Upper lobe of right lung (tissue), 1 donor: ENCODE data around the gene RASGRP2. TPM values are rescaled to one million over a fixed set of nuclear protein-coding genes. Genes with fewer than 3 reads are reported as not detected.

Experiments used
- ATAC-seq: fragments of 200-7000 bp; cut with Tn5 transposase; one replicate; pipeline ENCODE4 v1.9.1; 2020; ENCODE audit warnings: mild to moderate bottlenecking, moderate library complexity
- DNase-seq: peaks from one replicate; pipeline ENCODE4 v3.0.0-alpha.2; 2020
- H3K27ac ChIP-seq: fragments of 200-600 bp; one replicate; pipeline ENCODE4 v1.8.0; 2022
- H3K27me3 ChIP-seq: fragments of 200-600 bp; one replicate; pipeline ENCODE4 v1.8.0; 2022; ENCODE audit warnings: mild to moderate bottlenecking
- H3K36me3 ChIP-seq: fragments of 200-600 bp; one replicate; pipeline ENCODE4 v1.8.0; 2022
- H3K4me1 ChIP-seq: fragments of 200-600 bp; one replicate; pipeline ENCODE4 v1.8.0; 2022
- H3K4me3 ChIP-seq: fragments of 200-600 bp; one replicate; pipeline ENCODE4 v1.8.0; 2022; ENCODE audit warnings: mild to moderate bottlenecking
- H3K9me3 ChIP-seq: fragments of 200-600 bp; one replicate; pipeline ENCODE4 v1.8.0; 2022
- intact Hi-C: fragments of 100-400 bp; cut with DNase I; formaldehyde crosslinking; loops from one replicate; pipeline ENCODE4 v1.11.0; 2022
- total RNA-seq: library from RNA; stranded (reverse); fragmentation: NEBNext Ultra II Directional; extraction: Animal tissue kit (Norgen Biotek cat#: 25700); gene quantifications from one replicate; pipeline ENCODE4 v1.2.1, GENCODE V29; 2021
- TF ChIP-seq, protein P1 (sequence below): fragments of 200-600 bp; IDR thresholded peaks from one replicate; pipeline ENCODE4 v1.8.0; 2022; ENCODE audit warnings: antibody characterized with exemption
- donor health status: DM: no; HTN: yes; CAD: no; lungs with severe emphysema.

RASGRP2 gene
- total RNA-seq, 1 donor from 2014 or later, result 27.6 TPM

- Histone ChIP-seq H3K4me1 (peaks cover 7% of the 10 kb centered on the region), H3K4me3 (no peak overlapping the region), H3K27ac (no peak overlapping the region), H3K36me3 (peaks cover 18% of the 10 kb centered on the region), H3K9me3 (no peaks in the 10 kb centered on the region), H3K27me3 (no peaks in the 10 kb centered on the region)
- ATAC-seq (no peak), DNase-seq (no peak)
- intact Hi-C loops, result no loop called here
- TF ChIP-seq, protein P1, sequence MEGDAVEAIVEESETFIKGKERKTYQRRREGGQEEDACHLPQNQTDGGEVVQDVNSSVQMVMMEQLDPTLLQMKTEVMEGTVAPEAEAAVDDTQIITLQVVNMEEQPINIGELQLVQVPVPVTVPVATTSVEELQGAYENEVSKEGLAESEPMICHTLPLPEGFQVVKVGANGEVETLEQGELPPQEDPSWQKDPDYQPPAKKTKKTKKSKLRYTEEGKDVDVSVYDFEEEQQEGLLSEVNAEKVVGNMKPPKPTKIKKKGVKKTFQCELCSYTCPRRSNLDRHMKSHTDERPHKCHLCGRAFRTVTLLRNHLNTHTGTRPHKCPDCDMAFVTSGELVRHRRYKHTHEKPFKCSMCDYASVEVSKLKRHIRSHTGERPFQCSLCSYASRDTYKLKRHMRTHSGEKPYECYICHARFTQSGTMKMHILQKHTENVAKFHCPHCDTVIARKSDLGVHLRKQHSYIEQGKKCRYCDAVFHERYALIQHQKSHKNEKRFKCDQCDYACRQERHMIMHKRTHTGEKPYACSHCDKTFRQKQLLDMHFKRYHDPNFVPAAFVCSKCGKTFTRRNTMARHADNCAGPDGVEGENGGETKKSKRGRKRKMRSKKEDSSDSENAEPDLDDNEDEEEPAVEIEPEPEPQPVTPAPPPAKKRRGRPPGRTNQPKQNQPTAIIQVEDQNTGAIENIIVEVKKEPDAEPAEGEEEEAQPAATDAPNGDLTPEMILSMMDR, result no peak
Measured at GRCh38 chr11:64784813-64785581, 41.1 kb upstream of the RASGRP2 start.

GRCh38 chr11:64778473-64779298, 34.7 kb upstream of the RASGRP2 start, which contains the start of gene SF1:
Gene SF1 (minus strand): TSS chr11:64778542. CDS start chr11:64778392, 150 bp downstream.
- peak within 1 kb of the TSS; percentile 98 for H3K27ac ChIP-seq
- DNase-seq, result peak; percentile 98
- H3K27me3 ChIP-seq, result no peaks in the 10 kb centered on the region
- peaks cover 35% of the 10 kb centered on the region for H3K4me1 ChIP-seq
- H3K9me3 ChIP-seq, result no peaks in the 10 kb centered on the region
- TF ChIP-seq, protein P1, result peak; percentile 23
- intact Hi-C loops, result no loop called here
- peak within 1 kb of the TSS; percentile 82 for H3K4me3 ChIP-seq
- ATAC-seq, result peak; percentile 94
- H3K36me3 ChIP-seq, result peaks cover 33% of the 10 kb centered on the region

GRCh38 chr11:64778223-64778472, 34.2 kb upstream of the RASGRP2 start:
- peaks cover 35% of the 10 kb centered on the region for H3K4me1 ChIP-seq
- ATAC-seq, result no peak
- peak overlapping the region; percentile 98 for H3K27ac ChIP-seq
- H3K9me3 ChIP-seq, result no peaks in the 10 kb centered on the region
- no peak for DNase-seq
- peaks cover 38% of the 10 kb centered on the region for H3K36me3 ChIP-seq
- intact Hi-C loops, result no loop called here
- no peaks in the 10 kb centered on the region for H3K27me3 ChIP-seq
- TF ChIP-seq, protein P1, result no peak
- H3K4me3 ChIP-seq, result peak overlapping the region; percentile 82

GRCh38 chr11:64777449-64778222, 33.7 kb upstream of the RASGRP2 start:
- H3K27me3 ChIP-seq, result no peaks in the 10 kb centered on the region
- TF ChIP-seq, protein P1, result no peak
- H3K36me3 ChIP-seq, result peaks cover 43% of the 10 kb centered on the region
- DNase-seq (peak; percentile 92), ATAC-seq (peak; percentile 56)
- H3K4me3 ChIP-seq, result peak overlapping the region; percentile 82
- intact Hi-C loops, result no loop called here
- peak overlapping the region; percentile 98 for H3K27ac ChIP-seq
- no peaks in the 10 kb centered on the region for H3K9me3 ChIP-seq
- peaks cover 38% of the 10 kb centered on the region for H3K4me1 ChIP-seq

DNA sequence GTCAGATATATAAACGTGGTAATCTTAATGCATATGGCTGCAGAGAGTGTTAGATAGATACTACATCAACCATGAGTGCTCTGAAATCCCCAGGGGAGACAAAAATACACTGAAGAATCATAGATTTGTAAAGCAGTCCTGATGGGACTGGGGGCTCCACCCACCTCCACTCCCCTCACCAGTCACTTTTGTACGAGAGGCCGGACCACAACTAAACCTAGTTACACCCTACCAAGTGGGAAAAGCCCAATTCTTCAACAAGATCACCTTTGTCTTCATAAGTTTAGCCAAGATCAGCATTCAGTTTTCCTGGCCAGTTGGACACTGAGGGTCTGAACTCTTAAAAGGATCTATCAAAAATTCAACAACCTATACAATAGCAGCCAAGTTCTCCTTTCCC, 32.9 kb upstream of the RASGRP2 start:
- Histone ChIP-seq H3K27me3 (no peaks in the 10 kb centered on the region), H3K4me3 (peak overlapping the region; percentile 76), H3K9me3 (no peaks in the 10 kb centered on the region), H3K27ac (peak overlapping the region; percentile 34), H3K4me1 (peaks cover 46% of the 10 kb centered on the region), H3K36me3 (peaks cover 51% of the 10 kb centered on the region)
- TF ChIP-seq, protein P1, result no peak
- ATAC-seq (no peak), DNase-seq (no peak)
- intact Hi-C loops, result no loop called here
